NCI-H1417 treated with DMSO at 0.1 percent for 48 hours (cell line): Measurements from ENCODE around the gene HRH3.

Experiments
- DNase-seq: peaks from one replicate; lab custom pipeline; 2025; lab: John Stamatoyannopoulos, UW

Gene HRH3

GRCh38 chr20:62219992-62220665 is at the start of gene HRH3:
Gene HRH3, minus strand, starts transcription at chr20:62220278. Its CDS starts 308 bp downstream, at chr20:62219970.
- no peak for DNase-seq

- DNase-seq = no peak
Measured at GRCh38 chr20:62269871-62270270, 49.8 kb upstream of the HRH3 start.

- DNase-seq = no peak
Measured at GRCh38 chr20:62269378-62269777, 49.3 kb upstream of the HRH3 start.

GRCh38 chr20:62268228-62268900 is 48.3 kb upstream of the HRH3 start:
- DNase-seq = no peak

- DNase-seq = no peak
Measured at GRCh38 chr20:62267543-62267942, 47.5 kb upstream of the HRH3 start.

GRCh38 chr20:62266851-62267250 is 46.8 kb upstream of the HRH3 start:
- no peak for DNase-seq

- no peak for DNase-seq
Measured at GRCh38 chr20:62266340-62266739, 46.3 kb upstream of the HRH3 start.

- DNase-seq = no peak
Measured at GRCh38 chr20:62265365-62265764, 45.3 kb upstream of the HRH3 start.

GRCh38 chr20:62263396-62263795 is 43.3 kb upstream of the HRH3 start:
- DNase-seq = no peak

GRCh38 chr20:62262064-62262463 is 42.0 kb upstream of the HRH3 start:
- no peak for DNase-seq

- DNase-seq = no peak
Measured at GRCh38 chr20:62259294-62259565, 39.2 kb upstream of the HRH3 start.

- no peak for DNase-seq
Measured at GRCh38 chr20:62258499-62259293, 38.6 kb upstream of the HRH3 start.

GRCh38 chr20:62255976-62256375 is 35.9 kb upstream of the HRH3 start:
- DNase-seq = no peak

- DNase-seq = no peak
Measured at GRCh38 chr20:62254021-62254724, 34.1 kb upstream of the HRH3 start.

GRCh38 chr20:62253398-62253797 is 33.3 kb upstream of the HRH3 start:
- no peak for DNase-seq

- no peak for DNase-seq
Measured at GRCh38 chr20:62252342-62252966, 32.4 kb upstream of the HRH3 start.

- no peak for DNase-seq
Measured at GRCh38 chr20:62248890-62249560, 28.9 kb upstream of the HRH3 start.

GRCh38 chr20:62246872-62247652 is 27.0 kb upstream of the HRH3 start:
- DNase-seq = no peak

GRCh38 chr20:62246431-62246830 is 26.4 kb upstream of the HRH3 start:
- DNase-seq = no peak

- no peak for DNase-seq
Measured at GRCh38 chr20:62245911-62246280, 25.8 kb upstream of the HRH3 start.

GRCh38 chr20:62244644-62245108 is 24.6 kb upstream of the HRH3 start:
- no peak for DNase-seq
